ENCODE measurements around the gene INPP4B. TPM values are rescaled to one million over a fixed set of nuclear protein-coding genes. Genes with fewer than 3 reads are reported as not detected.

INPP4B gene
- total RNA-seq, 1 experiment from 2014 or later = 41.0 TPM

GRCh38 chr4:142124874-142125273 is 721.2 kb downstream of the INPP4B start:
- no peaks in the 10 kb centered on the region for H3K9me2 ChIP-seq (replicated peaks; ENCODE audit: low read length)
- no peak for TF ChIP-seq EZH2phosphoT487 (IDR thresholded peaks at IDR 0.05; ENCODE audit: borderline replicate concordance, low read length)
- no peak for TF ChIP-seq CTCF (conservative IDR thresholded peaks at IDR 0.05; ENCODE audit: low read depth, low read length)
- TF ChIP-seq EZH2 (IDR thresholded peaks at IDR 0.05; ENCODE audit: low read length, unreplicated experiment) = no peak

GRCh38 chr4:142121448-142122350 is 724.4 kb downstream of the INPP4B start:
- TF ChIP-seq CTCF (conservative IDR thresholded peaks at IDR 0.05; ENCODE audit: low read depth, low read length) (no peak), EZH2 (IDR thresholded peaks at IDR 0.05; ENCODE audit: low read length, unreplicated experiment) (no peak), EZH2phosphoT487 (IDR thresholded peaks at IDR 0.05; ENCODE audit: borderline replicate concordance, low read length) (no peak)
- DNase-seq = no peak
- ChIA-PET POLR2A (ENCODE audit: unreplicated experiment) (no interaction called here), CTCF (no interaction called here)
- H3F3A ChIP-seq (ENCODE audit: low read length, unreplicated experiment) = no peaks in the 10 kb centered on the region
- H3K9me3 ChIP-seq (ENCODE audit: low read length) = no peaks in the 10 kb centered on the region
- no peaks in the 10 kb centered on the region for H3K27me3 ChIP-seq (ENCODE audit: low read length)
- no TSS peak for BruUV-seq (replicated peaks)
- H3K27ac ChIP-seq (ENCODE audit: low read length) = no peak overlapping the region
- peaks cover 6% of the 10 kb centered on the region for H3K36me3 ChIP-seq (ENCODE audit: low read depth, low read length)
- H2AFZ ChIP-seq (ENCODE audit: low read length) = no peak overlapping the region
- H3K79me2 ChIP-seq (ENCODE audit: low read length) = no peaks in the 10 kb centered on the region
- H3K4me1 ChIP-seq (ENCODE audit: insufficient read depth, low read length) = no peaks in the 10 kb centered on the region
- H3K9me2 ChIP-seq (replicated peaks; ENCODE audit: low read length) = no peaks in the 10 kb centered on the region
- no peak for ATAC-seq
- H3K4me2 ChIP-seq (ENCODE audit: low read length) = no peak overlapping the region
- no peak overlapping the region for H3K4me3 ChIP-seq (ENCODE audit: low read length)
- no peak overlapping the region for H3K9ac ChIP-seq (ENCODE audit: low read length)
- intact Hi-C loops (cut with micrococcal nuclease) = loop anchor here (2.0 to 10.0 kb wide), 2 partner anchors 79 to 963 kb away; no protein-coding TSS in a partner anchor
- no peaks in the 10 kb centered on the region for H4K20me1 ChIP-seq (ENCODE audit: low read length)

More at GRCh38 chr4:142124874-142125273, 721.2 kb downstream of the INPP4B start:
- H2AFZ ChIP-seq (ENCODE audit: low read length) = no peak overlapping the region
- no peak overlapping the region for H3K4me2 ChIP-seq (ENCODE audit: low read length)
- no peak overlapping the region for H3K27ac ChIP-seq (ENCODE audit: low read length)
- POLR2A ChIA-PET (ENCODE audit: unreplicated experiment) = no interaction called here
- no TSS peak for BruUV-seq (replicated peaks)
- H3F3A ChIP-seq (ENCODE audit: low read length, unreplicated experiment) = no peaks in the 10 kb centered on the region
- peaks cover 6% of the 10 kb centered on the region for H3K36me3 ChIP-seq (ENCODE audit: low read depth, low read length)
- ATAC-seq (no peak), DNase-seq (no peak)
- intact Hi-C loops (cut with micrococcal nuclease) = loop anchor here (5.0 to 10.0 kb wide), 2 partner anchors 77 to 960 kb away; no protein-coding TSS in a partner anchor
- no peaks in the 10 kb centered on the region for H3K9me3 ChIP-seq (ENCODE audit: low read length)
- H3K4me3 ChIP-seq (ENCODE audit: low read length) = no peak overlapping the region
- no peak overlapping the region for H3K9ac ChIP-seq (ENCODE audit: low read length)
- H4K20me1 ChIP-seq (ENCODE audit: low read length) = no peaks in the 10 kb centered on the region
- no peaks in the 10 kb centered on the region for H3K79me2 ChIP-seq (ENCODE audit: low read length)
- no peaks in the 10 kb centered on the region for H3K27me3 ChIP-seq (ENCODE audit: low read length)
- CTCF ChIA-PET = no interaction called here
- H3K4me1 ChIP-seq (ENCODE audit: insufficient read depth, low read length) = peaks cover 4% of the 10 kb centered on the region

- ChIA-PET CTCF (no interaction called here), POLR2A (ENCODE audit: unreplicated experiment) (no interaction called here)
- DNase-seq = no peak
- Histone ChIP-seq H3K9ac (ENCODE audit: low read length) (no peak overlapping the region), H3K27me3 (ENCODE audit: low read length) (no peaks in the 10 kb centered on the region), H3K4me2 (ENCODE audit: low read length) (no peak overlapping the region), H3K36me3 (ENCODE audit: low read depth, low read length) (peaks cover 6% of the 10 kb centered on the region), H3K79me2 (ENCODE audit: low read length) (no peaks in the 10 kb centered on the region), H3K9me2 (replicated peaks; ENCODE audit: low read length) (no peaks in the 10 kb centered on the region), H3K9me3 (ENCODE audit: low read length) (no peaks in the 10 kb centered on the region), H4K20me1 (ENCODE audit: low read length) (no peaks in the 10 kb centered on the region), H3F3A (ENCODE audit: low read length, unreplicated experiment) (no peaks in the 10 kb centered on the region), H3K4me1 (ENCODE audit: insufficient read depth, low read length) (no peaks in the 10 kb centered on the region), H3K27ac (ENCODE audit: low read length) (no peak overlapping the region), H3K4me3 (ENCODE audit: low read length) (no peak overlapping the region), H2AFZ (ENCODE audit: low read length) (no peak overlapping the region)
- no peak for TF ChIP-seq EZH2 (IDR thresholded peaks at IDR 0.05; ENCODE audit: low read length, unreplicated experiment)
- no peak for TF ChIP-seq CTCF (conservative IDR thresholded peaks at IDR 0.05; ENCODE audit: low read depth, low read length)
- no peak for TF ChIP-seq EZH2phosphoT487 (IDR thresholded peaks at IDR 0.05; ENCODE audit: borderline replicate concordance, low read length)
- ATAC-seq = no peak
- BruUV-seq (replicated peaks) = no TSS peak
- intact Hi-C loops (cut with micrococcal nuclease) = loop anchor here (2.0 to 10.0 kb wide), 2 partner anchors 78 to 964 kb away; no protein-coding TSS in a partner anchor
These were observed 725.2 kb downstream of the INPP4B start for GRCh38 chr4:142120921-142121320.

All from PC-3 (cell line).